Peyer's patch (tissue), 4 donors: ENCODE results near the gene NUCKS1. TPM values are rescaled to one million over a fixed set of nuclear protein-coding genes. Genes with fewer than 3 reads are reported as not detected.
"Not testable (repeated sequence)": the region's sequence is repeated elsewhere in the genome, so short reads cannot be mapped to it uniquely, and the experiment has no call there.

ENCODE experiments used
- DNase-seq, 3 donors: peaks; one replicate each; pipeline ENCODE4 v3.0.0-alpha.2; 2017 to 2019
- H3K27ac ChIP-seq, 4 donors: fragments of 200-600 bp; sonication (generic); one replicate each; pipeline ENCODE4 v1.5.1; 2016 to 2019
- H3K27me3 ChIP-seq, 2 donors: fragments of 200-600 bp; sonication (generic); one replicate each; pipeline ENCODE4 v1.5.1; 2019
- H3K36me3 ChIP-seq, 3 donors: fragments of 200-600 bp; sonication (generic); one replicate each; pipeline ENCODE4 v1.5.1; 2016 to 2019
- H3K4me1 ChIP-seq, 4 donors: fragments of 200-600 bp; sonication (generic); one replicate each; pipeline ENCODE4 v1.5.1; 2016 to 2019
- H3K4me3 ChIP-seq, 4 donors: fragments of 200-600 bp; sonication (generic); 1 replicate in 3 of 4; 2 replicates in 1 of 4; pipeline ENCODE4 v1.5.1; 2016 to 2019; ENCODE audit warnings: mild to moderate bottlenecking in 1 of 4
- H3K9me3 ChIP-seq, 4 donors: fragments of 200-600 bp; sonication (generic); one replicate each; pipeline ENCODE4 v1.5.1; 2016 to 2019; ENCODE audit warnings: mild to moderate bottlenecking in 1 of 4
- POLR2A ChIP-seq, 2 donors: fragments of 450-650 bp; IDR thresholded peaks; one replicate each; pipeline ENCODE4 v1.5.1; 2017; ENCODE audit warnings: antibody characterized with exemption in 2 of 2, mild to moderate bottlenecking in 2 of 2, moderate library complexity in 2 of 2
- total RNA-seq, 4 donors: library from RNA; depleted of rRNA; stranded (reverse); fragments of >200 nt; gene quantifications; one replicate each; pipeline ENCODE4 v1.1.0, GENCODE V29; 2016
- TF ChIP-seq, protein P1 (sequence below), 6 experiments: fragments of 450-650 bp in 4 of 6; fragments of 200-600 bp in 2 of 6; sonication (generic) in 1 of 6; IDR thresholded peaks; one replicate each; pipeline ENCODE4 v1.5.1; 2017 to 2019; ENCODE audit warnings: antibody characterized with exemption in 6 of 6, mild to moderate bottlenecking in 3 of 6, moderate library complexity in 1 of 6

Gene NUCKS1
- total RNA-seq, 4 donors from 2014 or later = 21.1 to 64.5 (median 41.5) TPM

DNA sequence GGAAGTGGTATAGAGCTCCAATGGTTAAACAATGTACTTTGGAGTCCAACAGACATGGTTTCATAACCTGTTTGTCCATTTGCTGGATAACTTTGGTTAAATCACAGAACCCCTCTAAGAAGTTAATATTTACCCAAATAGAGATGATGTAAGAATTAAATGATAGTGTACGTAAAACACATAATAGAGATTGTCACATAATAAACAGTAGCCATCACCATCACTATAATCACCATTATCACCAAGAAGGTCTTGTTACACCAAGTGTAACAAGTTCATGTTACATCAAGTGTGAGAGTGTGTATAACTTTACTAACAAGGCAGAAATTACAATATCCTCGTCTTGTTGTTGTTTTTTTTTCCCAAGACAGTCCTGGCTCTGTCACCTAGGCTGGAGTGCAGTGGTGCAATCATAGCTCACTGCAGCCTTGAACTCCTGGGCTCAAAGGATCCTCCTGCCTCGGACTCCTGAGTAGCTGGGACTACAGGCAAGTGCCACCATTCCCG is 23.3 kb downstream of the NUCKS1 start:
- no peak overlapping the region for H3K4me3 ChIP-seq
- H3K36me3 ChIP-seq = peaks cover 0 to 46% (median 0%) of the 10 kb centered on the region in 3 donors
- H3K4me1 ChIP-seq = no peaks in the 10 kb centered on the region
- no peaks in the 10 kb centered on the region for H3K27me3 ChIP-seq
- no peak for DNase-seq
- TF ChIP-seq, protein P1, sequence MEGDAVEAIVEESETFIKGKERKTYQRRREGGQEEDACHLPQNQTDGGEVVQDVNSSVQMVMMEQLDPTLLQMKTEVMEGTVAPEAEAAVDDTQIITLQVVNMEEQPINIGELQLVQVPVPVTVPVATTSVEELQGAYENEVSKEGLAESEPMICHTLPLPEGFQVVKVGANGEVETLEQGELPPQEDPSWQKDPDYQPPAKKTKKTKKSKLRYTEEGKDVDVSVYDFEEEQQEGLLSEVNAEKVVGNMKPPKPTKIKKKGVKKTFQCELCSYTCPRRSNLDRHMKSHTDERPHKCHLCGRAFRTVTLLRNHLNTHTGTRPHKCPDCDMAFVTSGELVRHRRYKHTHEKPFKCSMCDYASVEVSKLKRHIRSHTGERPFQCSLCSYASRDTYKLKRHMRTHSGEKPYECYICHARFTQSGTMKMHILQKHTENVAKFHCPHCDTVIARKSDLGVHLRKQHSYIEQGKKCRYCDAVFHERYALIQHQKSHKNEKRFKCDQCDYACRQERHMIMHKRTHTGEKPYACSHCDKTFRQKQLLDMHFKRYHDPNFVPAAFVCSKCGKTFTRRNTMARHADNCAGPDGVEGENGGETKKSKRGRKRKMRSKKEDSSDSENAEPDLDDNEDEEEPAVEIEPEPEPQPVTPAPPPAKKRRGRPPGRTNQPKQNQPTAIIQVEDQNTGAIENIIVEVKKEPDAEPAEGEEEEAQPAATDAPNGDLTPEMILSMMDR (IDR thresholded peaks at IDR 0.05) = no peak
- TF ChIP-seq POLR2A (IDR thresholded peaks at IDR 0.05) = no peak
- no peak overlapping the region for H3K27ac ChIP-seq
- no peaks in the 10 kb centered on the region for H3K9me3 ChIP-seq

DNA sequence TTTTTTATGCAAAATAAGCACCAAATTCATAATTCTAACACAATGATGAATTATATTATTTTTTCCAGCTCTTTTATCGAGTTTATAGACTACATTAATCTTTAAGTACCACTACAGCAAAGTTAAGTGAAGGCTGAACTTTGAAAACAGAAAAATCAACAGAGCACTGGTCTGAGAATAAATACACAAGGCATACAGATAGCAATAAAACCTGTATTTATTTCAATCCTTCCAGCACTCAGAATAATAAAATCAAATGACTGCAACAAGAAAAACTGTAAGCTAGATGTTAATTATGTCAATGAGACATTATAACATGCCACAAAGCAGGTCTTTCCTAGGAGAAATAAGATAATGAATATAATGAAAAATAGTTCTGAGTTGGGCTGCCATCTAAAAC is 24.5 kb downstream of the NUCKS1 start:
- no peak overlapping the region for H3K27ac ChIP-seq
- H3K36me3 ChIP-seq = peaks cover 0 to 57% (median 0%) of the 10 kb centered on the region in 3 donors
- TF ChIP-seq, protein P1 (IDR thresholded peaks at IDR 0.05) = no peak
- no peak for TF ChIP-seq POLR2A (IDR thresholded peaks at IDR 0.05)

DNA sequence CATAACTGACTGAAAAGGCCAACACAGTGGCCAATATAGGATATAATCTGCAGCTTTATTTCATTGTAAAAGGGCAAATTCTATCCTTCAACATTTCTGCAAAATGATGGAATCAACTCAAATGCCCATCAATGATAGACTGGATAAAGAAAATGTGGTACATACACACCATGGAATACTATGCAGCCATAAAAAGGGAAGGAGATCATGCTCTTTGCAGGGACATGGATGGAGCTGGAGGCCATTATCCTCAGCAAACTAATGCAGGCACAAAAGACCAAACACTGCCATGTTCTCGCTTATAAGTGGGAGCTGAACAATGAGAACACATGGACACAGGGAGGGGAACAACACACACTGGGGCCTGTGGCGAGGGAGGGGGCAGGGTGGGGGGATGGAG is 29.2 kb downstream of the NUCKS1 start:
- peaks cover 0 to 77% (median 0%) of the 10 kb centered on the region in 3 donors for H3K36me3 ChIP-seq
- DNase-seq, H3K9me3 ChIP-seq, H3K4me3 ChIP-seq, H3K4me1 ChIP-seq, H3K27ac ChIP-seq, H3K27me3 ChIP-seq: not testable (repeated sequence)

More for the DNA sequence above, 24.5 kb downstream of the NUCKS1 start:
- no peaks in the 10 kb centered on the region for H3K4me1 ChIP-seq
- H3K4me3 ChIP-seq = no peak overlapping the region
- H3K27me3 ChIP-seq = no peaks in the 10 kb centered on the region
- no peak for DNase-seq
- no peaks in the 10 kb centered on the region for H3K9me3 ChIP-seq

DNA sequence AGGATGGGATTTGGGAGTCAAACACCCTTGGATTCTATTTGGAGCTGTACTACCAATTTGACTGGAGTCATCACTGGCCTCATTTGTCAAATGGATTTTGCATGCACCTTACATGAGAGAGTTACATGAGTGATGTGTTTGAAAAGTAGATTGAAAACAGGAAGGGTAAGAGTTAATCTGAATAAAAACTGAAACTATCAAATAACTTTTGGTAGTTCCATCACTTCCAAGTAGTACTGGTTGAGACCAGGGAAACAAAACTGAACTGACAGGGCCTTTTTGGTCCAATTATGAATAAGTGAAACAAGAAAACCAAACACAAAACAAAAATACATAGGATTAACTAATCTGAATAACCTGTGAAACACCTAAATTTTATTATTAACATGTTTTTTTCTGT is 30.2 kb downstream of the NUCKS1 start:
- Histone ChIP-seq H3K27me3 (no peaks in the 10 kb centered on the region), H3K4me1 (no peaks in the 10 kb centered on the region), H3K9me3 (no peaks in the 10 kb centered on the region), H3K4me3 (no peak overlapping the region), H3K27ac (no peak overlapping the region), H3K36me3 (peaks cover 0 to 81% (median 0%) of the 10 kb centered on the region in 3 donors)
- TF ChIP-seq, protein P1 (IDR thresholded peaks at IDR 0.05) = no peak
- no peak for TF ChIP-seq POLR2A (IDR thresholded peaks at IDR 0.05)
- no peak for DNase-seq

DNA sequence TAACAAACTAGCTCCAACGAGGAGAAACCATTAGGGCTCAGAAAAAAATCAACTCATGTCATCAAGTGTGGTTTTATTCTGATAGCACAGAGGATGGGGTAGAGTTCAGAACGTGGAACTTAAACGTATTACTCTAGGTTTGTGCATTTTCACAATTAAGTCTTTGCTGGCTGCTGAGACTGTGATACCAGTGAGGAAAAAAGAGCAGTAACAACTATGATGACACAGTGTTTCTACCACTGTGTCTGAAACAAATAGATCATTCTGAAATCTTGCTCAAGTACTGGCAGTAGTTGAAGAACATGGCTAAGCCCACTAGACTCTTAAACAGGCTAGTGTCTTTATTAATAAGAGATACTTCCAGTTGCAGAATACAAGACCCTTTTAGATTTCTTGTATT is 31.0 kb downstream of the NUCKS1 start:
- Histone ChIP-seq H3K27ac (no peak overlapping the region), H3K36me3 (peaks cover 0 to 78% (median 0%) of the 10 kb centered on the region in 3 donors), H3K4me3 (no peak overlapping the region), H3K4me1 (no peaks in the 10 kb centered on the region), H3K9me3 (no peaks in the 10 kb centered on the region), H3K27me3 (no peaks in the 10 kb centered on the region)
- no peak for DNase-seq
- TF ChIP-seq, protein P1 (IDR thresholded peaks at IDR 0.05) = no peak
- no peak for TF ChIP-seq POLR2A (IDR thresholded peaks at IDR 0.05)

DNA sequence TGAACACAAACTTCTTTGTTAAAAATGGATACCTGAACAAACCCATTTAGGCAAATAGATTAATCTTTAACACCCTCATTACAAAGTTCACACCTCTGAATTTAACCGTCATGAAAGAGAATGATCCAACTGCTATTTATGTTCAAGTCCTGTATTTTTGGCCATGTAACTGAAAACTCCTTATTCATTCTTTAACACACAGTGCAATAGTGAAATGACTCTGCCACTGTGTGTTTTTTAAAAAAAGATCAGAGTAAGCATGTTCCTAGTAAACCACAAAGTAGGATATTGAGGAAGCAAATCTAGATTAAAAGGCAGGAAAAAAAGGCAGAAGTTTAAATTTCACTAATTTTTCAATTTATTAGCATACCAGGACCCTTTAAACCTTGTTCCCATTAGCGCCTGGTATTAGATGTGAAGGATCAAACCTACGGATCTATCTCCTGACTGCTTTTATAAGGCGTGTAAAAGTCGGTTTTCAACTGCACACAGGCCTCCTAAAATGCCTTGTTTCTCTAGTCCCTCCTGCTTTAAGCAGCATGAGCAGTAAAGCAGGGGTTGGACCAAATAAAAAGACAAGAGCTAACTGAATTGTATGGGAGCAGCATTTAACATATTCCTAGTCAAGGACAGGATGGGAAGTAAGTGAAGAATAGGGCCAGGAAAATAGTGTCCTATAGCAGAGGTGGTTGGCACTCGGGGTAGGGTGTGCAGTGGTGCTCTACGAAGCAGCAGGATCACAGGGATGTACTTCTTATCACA is 33.4 kb downstream of the NUCKS1 start:
- TF ChIP-seq, protein P1 (IDR thresholded peaks at IDR 0.05) = no peak
- TF ChIP-seq POLR2A (IDR thresholded peaks at IDR 0.05) = no peak
- H3K4me3 ChIP-seq = no peak overlapping the region
- H3K27ac ChIP-seq = no peak overlapping the region
- no peak for DNase-seq
- H3K4me1 ChIP-seq = no peaks in the 10 kb centered on the region
- H3K9me3 ChIP-seq = no peaks in the 10 kb centered on the region
- H3K36me3 ChIP-seq = peaks cover 0 to 60% (median 0%) of the 10 kb centered on the region in 3 donors
- H3K27me3 ChIP-seq = no peaks in the 10 kb centered on the region
